C1 segment of cervical spinal cord (tissue), 14 donors: ENCODE data around the gene ZNF140.

Source experiments
- DNase-seq, 14 donors: peaks; one replicate each; lab custom pipeline; 2025; lab: John Stamatoyannopoulos, UW

ZNF140 gene

GRCh38 chr12:133130038-133130807 is 49.5 kb downstream of the ZNF140 start, which contains the start of the genes ZNF10 and ZNF891:
Gene ZNF10 (plus strand): TSS chr12:133130627. CDS start chr12:133144493, 13,866 bp downstream.
Gene ZNF891 (minus strand): TSS chr12:133130274. CDS start chr12:133121918, 8,356 bp downstream.
- DNase-seq = peak; percentile 59 to 94 (median 90)

DNA sequence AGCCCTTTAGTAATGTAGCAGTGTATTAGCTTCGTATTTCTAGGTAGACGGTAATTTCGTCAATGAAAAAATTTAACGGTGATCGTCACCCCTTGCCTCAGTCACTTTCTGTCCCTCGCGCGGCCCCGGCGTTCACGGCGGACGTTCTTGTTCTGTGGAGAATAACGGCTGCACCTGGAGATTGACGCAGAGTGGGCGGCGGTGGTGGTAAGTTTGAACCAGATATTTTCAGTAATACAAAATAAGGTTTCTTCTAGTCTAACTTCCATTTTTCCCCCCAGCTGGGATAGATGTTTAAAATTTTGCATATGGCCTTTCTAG is 50.0 kb downstream of the ZNF140 start:
- peak in 3 of 14 donors; percentile 30 to 65 (median 55) for DNase-seq

DNA sequence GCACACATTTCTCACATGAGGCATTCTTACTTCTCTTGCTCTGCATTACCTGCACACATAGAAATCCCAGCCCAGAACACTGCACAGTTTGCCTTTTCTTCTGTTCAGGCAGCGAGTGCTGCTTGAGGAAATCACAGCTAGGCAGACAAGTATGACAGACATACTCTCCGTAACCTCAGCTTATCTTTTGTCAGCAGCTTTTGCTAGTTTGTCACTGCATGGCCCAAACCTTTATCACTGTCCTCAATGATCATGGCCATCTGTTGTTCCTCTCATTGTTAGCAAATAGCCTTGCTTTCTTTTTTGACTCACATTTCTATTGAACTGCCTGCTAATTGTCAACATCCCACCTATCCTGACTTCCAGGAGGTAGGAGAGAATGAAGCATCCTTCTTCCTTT is 55.0 kb downstream of the ZNF140 start:
- no peak for DNase-seq

- DNase-seq = no peak
These were observed 65.3 kb downstream of the ZNF140 start for GRCh38 chr12:133145981-133146380.

DNA sequence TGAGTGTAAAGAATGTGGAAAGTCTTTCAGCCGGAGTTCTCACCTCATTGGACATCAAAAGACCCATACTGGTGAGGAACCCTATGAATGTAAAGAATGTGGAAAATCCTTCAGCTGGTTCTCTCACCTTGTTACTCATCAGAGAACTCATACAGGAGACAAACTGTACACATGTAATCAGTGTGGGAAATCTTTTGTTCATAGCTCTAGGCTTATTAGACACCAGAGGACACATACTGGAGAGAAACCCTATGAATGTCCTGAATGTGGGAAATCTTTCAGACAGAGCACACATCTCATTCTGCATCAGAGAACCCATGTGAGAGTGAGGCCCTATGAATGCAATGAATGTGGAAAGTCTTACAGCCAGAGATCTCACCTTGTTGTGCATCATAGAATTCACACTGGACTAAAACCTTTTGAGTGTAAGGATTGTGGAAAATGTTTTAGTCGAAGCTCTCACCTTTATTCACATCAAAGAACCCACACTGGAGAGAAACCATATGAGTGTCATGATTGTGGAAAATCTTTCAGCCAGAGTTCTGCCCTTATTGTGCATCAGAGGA is 75.5 kb downstream of the ZNF140 start:
- no peak for DNase-seq
